Measurements from ENCODE around the gene CHD6.

CHD6 gene

DNA sequence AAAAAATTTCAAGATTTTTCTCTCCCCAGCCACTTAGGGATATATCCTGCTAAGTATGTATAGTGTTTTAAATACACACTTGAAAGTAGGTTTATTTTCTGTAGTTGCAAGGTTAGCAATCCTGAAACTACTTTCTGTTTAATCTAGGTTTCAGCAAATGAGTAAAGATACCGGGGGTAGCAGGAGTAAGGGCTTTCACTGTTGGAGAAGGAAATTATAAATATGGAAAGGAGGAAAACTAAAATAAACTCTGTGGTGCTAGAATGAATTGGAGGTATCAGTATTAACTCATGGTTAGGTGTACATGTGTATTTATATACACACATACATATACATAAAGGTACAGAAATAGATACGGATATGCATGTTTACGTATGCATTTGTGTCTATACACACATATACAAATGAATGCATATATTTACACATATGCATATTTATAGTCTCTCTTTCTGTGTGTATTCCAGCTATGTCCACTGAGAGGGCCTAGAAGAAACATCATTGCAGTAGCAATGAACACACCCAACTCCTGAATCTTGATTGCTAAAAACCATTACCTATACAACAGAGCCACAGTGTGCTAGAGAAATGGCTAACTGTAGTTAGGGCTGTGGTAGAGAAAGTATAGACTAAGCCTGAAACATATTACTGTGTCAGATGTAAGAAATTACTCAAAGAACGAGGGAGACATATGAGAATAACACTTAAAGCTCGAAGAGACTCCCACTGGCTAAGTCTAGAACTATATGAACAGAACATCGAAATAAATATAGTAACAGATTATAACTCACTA is 155.6 kb downstream of the CHD6 start:
- DNase-seq (ENCODE audit: low read depth) = no peak

DNA sequence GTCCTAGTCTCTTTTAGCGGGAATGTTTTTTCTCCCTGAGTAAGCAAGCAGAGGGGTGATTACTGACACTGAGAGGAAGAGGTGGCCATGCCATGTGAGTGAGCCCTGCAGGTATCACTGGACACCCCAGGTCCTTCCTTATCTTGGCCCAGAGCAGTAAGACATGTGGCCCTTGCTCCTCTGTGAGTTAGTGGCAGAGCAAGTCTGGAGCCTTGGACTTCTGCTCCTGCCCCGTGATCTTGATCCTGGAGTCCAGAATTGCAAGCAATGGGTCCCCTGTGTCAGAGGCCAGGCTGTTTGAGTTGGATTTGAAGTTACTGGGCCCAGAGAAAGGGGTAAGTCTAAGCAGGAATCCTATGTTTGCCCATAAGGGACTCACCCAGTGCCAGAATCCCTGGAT is 159.4 kb downstream of the CHD6 start:
- DNase-seq (ENCODE audit: low read depth) = no peak

DNA sequence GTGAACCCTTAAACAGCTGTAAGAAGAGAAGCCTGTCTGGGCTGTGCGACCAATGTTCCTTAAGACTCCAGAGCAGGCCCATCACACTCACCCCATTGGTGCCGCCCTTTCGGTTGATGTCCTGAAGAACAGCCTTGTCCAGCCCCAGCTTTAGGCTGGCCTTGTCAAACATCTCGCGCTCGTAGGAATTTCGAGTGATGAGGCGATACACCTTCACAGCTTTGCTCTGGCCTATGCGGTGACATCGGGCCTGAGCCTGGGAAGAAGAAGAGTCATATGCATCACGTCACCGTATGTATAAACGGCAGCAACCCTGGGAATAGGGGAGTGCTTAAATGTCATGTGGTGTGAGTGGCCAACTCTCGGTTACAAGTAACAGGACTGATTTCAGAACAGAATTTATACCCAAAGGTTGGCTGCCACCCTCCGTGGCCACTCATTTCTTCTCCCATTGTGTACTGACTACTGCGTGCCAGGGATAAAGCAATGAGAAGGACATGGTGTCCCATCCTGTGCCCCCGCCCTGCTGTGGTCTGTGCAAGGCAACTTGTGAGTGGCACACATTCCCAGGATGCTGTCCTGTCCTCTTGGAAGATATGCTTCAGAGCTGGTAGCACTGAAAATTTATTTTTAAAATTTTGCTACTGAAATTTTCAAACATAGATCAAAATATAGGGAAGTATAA is 160.9 kb downstream of the CHD6 start:
- no peak for DNase-seq (ENCODE audit: low read depth)

DNA sequence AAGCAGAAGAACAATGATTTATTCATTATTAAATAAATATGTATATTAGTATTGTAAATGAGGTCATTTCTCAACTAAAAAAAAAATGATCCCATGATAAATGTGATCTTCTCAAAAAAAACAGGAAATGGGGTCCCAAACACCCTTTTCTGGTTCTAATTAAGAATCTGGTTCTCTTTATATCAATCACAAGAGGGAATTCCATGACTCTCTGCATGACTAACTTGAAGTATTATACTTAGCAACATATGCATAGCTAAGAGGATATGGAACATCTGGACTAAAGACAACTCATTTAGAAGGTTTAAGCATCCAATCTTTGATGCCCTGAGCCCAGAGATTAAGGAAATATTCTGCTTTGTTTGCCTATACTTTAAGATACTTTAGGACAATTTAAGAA is 161.8 kb downstream of the CHD6 start:
- DNase-seq (ENCODE audit: low read depth) = no peak

DNA sequence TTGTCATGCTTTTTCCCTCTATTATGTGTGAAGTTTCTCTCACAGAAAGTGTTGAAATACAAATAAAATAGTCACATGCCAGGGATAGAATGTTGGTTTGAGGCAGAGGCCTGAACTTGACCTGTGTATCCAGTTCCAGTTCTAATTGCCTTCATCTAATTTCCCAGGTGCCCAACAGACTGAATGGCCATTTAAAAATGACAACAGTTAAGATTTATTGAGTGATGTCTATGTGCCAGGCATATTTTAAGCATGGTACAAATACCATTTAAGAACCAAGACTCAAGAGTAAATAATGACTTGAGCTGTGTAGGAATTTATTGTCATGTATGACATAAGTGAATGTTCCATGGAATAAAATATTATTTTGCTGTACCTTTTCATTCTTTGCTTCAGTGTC is 163.9 kb downstream of the CHD6 start:
- DNase-seq (ENCODE audit: low read depth) = no peak

DNA sequence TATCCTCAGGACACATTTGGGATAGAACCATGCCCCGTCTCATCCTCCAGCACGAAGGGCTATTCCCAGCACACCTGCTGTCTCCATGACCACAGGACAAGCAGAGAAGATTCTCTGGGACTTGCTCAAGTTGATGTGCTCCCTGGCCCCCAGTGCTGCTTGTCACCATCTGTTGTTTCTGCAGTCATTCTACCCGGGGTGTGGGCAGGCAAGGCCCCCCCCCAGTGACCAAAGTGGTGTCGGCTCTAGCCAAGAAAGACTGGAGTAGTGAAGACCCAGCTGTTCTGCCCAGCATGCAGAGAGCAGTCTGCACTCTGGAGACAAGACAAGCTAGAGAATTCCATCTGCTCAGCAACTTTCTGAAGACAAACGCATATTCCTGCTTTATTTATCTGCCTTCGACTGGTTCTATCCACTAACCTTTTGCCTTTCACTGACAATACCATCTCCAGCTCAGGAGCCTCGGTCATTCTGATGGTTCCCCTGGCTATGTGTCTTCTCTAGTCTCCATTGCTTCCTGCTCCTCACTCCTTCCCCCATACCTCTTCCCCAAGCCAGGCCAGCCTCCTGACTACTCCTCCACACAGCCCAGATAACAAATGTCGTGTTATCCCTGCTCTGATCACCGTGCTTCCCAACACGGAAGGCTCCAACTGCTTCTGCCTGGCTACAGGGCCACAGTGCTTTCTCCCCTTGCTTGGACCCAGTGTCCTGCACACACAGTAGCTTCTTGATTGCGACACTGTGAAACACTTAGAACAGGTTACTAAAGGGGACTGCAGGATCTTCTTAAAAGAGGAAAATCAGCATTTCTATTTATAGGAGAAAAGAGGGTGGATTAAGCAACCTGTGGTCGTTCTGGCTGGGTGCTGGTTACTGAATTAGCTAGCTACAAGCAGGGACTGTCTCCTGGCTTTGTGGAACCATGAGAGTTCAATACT is 164.9 kb downstream of the CHD6 start:
- DNase-seq (ENCODE audit: low read depth) = no peak

DNA sequence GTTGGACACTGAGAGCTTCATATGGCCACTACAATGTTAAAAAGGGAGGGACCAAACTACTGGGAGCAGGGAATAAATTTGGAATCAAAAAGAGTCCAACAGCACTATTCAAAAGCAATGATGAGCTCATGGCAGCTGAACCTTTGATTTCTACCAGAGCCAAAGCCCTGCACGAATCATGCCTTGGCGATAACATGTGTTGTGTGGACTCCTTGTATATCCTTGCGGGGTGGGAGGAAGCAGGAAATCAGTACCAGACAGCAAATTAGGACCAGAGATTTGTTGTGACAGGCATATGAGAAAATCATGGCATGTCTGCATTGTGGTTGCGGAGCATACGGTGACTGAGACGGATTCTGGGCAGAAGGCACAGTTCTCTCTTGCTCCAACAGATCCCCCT is 166.0 kb downstream of the CHD6 start:
- no peak for DNase-seq (ENCODE audit: low read depth)

DNA sequence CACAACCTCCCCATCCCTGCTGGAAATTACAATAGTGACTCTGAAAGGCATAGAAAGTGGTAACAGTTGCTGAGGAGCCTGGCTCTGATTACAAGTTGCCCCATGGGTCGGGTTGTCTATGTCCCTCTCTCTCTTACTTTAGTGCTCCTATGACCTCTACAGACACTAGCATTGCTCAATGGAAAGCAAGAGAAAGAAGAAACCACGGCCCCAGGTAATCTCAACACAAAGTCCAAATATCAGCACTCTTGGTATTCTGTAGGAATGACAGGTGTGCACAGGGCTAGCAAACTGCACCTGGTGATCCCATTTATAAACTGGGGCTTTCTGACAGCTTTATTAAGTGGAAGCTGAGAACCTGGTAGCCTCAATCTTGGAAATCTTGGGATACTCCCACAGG is 171.2 kb downstream of the CHD6 start:
- no peak for DNase-seq (ENCODE audit: low read depth)

DNA sequence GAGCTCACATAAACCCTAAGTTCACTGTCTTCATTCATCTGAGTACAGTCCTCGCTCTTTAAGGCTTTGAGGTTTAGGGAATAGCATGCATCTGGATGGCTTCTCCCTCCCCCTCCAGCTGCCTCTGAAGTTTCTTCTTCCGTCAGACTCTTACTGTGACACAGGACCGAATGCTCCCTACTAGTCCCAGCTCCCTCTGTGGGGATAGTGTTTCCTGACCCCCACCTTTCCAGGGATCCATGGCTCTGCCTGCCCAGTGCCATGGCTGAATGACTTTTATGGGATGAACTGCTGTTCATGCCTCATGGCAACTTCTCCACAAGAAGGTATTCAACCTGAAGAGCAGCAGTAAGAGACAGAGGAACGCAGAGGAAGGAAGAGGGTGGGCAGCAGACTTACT is 171.7 kb downstream of the CHD6 start:
- DNase-seq (ENCODE audit: low read depth) = no peak

DNA sequence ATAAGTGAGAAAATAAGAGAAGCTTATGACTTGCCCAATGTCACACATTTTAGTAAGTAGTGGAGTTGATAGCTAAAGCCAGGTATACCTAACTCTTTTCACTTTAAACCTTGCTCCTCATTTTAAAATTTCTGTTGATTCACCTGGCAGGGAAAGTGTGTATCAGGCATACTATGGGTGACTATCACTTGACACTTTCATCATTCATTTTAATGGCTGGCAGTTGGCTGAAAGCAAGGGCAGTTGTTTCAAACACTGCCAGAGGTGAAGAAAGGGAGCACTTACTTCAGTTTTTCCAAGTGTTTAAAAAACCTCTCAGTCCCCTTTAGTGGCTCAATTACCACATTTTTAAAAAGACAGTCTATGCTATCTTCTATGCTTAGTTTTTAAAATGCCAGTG is 173.4 kb downstream of the CHD6 start:
- DNase-seq (ENCODE audit: low read depth) = no peak

DNA sequence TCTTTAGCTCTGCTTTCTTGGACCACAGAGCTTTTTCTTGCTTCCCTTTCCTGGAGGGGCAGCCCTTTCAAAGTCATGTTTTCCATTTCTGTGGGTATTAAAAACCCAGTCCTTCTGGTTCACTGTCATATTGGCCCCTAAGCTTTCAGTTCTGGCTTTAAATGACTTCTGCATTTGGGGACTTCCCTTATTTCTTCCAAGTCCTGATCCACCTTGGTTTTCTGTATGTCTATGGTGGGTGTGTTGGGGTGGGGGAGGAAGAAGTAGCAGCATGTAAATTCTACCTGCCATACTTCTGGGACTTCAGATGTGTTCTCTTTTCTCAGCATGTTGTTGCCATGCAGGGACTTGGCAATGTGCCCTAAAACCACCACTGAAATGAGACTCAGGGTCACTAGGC is 174.5 kb downstream of the CHD6 start:
- no peak for DNase-seq (ENCODE audit: low read depth)

DNA sequence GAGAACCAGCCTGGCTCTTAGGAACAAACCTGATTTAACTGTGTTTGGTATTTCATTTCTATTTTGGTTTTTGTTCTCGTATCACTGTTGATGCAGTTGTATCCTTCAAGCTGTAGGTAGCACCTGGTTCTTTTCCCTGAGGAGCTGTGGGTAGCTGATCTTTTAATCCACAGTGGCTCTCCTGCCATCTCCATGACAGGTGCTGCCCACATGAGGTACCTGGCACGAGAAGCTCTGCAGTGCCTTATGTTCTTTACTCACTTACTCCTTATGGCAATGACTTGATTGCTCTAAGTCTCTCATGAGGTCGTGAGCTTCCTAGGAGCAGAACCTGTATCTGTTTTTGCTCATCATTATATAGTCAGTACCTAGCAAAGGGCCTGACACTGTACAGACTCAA is 177.3 kb downstream of the CHD6 start:
- DNase-seq (ENCODE audit: low read depth) = no peak

DNA sequence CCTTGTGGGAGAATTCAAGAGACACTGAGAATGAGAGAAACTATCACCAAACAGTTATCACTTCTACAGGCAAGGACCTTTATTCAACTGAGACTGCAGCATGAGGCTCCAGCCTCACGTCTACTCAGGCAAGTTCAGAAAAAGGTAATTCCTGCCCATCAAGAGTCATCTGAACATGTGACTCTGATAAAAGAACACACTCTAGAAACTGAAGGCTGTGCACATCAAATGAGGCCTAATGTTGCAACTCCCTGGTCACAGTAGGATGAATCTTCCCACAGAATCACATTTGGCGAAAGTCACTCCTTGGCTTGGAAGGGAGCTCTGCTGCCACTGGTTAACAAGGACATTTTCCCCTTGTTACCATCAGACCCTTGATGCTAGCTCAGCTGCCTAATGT is 180.3 kb downstream of the CHD6 start:
- DNase-seq (ENCODE audit: low read depth) = no peak

DNA sequence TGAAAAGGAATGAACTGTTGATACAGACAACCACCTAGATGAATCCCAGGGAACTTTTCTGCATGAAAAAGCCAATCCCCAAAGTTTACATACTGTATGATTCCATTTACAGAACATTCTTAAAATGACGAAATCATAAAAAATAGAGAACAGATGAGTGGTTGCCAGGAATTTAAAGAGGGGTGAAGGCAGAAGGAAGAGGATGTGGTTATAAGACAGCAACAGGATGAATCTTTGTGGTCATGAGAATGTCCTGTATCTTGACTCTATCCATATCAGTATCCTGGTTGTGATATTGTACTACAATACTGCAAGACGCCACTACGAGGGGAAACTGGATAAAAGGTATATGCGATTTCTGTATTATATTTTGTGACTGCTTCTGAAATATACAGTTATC is 181.5 kb downstream of the CHD6 start:
- no peak for DNase-seq (ENCODE audit: low read depth)

DNA sequence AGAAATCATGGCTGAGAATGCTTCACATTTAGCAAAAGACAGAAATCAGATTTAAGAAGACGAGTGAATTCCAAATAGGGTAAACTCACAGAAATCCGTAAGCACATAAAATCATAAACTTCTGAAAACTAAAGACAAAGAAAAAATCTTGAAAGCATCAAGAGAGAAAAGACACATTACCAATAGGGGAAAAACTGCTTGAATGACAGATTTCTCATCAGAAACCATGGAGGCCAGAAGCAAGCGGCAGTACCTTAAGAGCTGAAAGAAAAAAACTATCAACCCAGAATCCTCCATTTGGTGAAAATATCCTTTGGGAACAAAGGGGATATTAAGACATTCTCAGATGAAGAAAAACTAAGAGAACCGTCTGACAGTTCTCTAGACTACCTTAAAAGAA is 185.0 kb downstream of the CHD6 start:
- DNase-seq (ENCODE audit: low read depth) = no peak

DNA sequence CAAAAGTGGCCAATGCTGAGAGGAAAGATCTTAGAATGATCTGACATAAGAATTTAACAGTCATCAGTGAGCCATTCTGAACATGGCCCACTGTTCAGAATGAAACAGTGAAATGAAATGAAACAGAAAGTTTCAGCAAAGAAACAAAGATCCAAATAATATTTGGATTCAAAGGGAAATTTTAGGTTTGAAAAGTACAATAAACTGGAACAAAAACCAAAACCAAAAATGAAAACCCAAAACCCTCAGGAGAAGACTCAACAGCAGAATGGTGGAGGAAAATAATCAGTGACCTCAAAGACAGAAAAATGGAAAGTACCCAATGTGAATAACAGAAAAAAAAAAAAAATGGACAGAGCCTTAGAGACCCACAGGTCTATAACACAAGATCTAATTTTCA is 185.4 kb downstream of the CHD6 start:
- no peak for DNase-seq (ENCODE audit: low read depth)

DNA sequence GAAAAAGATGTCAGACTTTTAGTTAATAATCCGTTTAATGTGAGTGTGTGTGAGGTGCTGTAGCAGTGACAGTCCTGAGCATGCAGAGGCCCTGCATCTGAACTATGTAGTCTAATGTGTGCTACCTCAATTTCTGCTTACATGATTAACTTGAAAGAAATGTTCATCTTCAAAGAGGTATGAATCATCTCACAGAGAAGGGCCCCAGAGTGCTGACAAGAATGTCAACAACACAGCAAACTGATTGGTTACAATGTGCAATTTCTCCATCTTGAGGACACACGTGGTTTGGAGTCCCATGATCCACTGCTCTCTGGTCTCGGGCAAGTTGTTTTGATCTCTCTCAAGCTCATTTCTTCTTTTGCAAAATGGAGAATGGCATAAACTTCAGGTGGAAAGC is 189.9 kb downstream of the CHD6 start:
- no peak for DNase-seq (ENCODE audit: low read depth)

DNA sequence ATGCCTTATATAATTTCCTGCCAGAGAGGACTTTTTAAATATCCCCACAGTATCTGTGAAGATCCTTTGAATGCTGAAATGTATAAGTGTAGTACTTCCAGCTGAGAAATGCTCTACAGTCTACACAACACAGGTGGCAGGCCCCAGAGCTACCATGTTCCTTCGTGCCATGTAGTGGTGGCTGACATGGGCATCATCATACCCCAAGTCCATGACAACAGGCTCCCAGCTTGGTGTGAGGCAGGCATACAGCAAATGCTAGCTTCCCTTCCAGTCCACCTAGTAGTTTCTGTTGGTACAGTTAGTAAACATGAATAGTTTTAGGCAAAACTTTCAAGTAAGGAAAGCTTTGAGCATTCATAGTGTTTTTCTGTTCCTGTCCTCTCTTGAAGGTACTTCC is 190.3 kb downstream of the CHD6 start:
- no peak for DNase-seq (ENCODE audit: low read depth)

DNA sequence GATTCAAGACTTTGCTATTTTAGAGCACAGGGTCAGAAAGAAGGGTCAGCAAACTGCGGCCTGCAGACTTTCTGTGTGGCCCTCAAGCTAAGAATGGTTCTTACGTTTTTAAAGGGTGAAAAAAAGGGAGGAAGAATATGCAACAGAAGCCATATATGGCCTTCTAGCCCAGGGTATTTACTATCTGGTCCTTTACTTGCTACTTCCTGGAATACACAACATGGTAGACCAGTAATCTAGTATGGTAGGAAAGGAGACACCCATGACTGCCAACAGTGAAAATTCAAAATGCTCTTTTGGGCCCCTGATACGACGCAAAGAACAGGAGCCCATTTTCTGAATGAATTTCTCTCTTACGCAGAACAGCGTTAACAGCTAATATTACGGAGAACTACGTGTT is 191.2 kb downstream of the CHD6 start:
- no peak for DNase-seq (ENCODE audit: low read depth)

DNA sequence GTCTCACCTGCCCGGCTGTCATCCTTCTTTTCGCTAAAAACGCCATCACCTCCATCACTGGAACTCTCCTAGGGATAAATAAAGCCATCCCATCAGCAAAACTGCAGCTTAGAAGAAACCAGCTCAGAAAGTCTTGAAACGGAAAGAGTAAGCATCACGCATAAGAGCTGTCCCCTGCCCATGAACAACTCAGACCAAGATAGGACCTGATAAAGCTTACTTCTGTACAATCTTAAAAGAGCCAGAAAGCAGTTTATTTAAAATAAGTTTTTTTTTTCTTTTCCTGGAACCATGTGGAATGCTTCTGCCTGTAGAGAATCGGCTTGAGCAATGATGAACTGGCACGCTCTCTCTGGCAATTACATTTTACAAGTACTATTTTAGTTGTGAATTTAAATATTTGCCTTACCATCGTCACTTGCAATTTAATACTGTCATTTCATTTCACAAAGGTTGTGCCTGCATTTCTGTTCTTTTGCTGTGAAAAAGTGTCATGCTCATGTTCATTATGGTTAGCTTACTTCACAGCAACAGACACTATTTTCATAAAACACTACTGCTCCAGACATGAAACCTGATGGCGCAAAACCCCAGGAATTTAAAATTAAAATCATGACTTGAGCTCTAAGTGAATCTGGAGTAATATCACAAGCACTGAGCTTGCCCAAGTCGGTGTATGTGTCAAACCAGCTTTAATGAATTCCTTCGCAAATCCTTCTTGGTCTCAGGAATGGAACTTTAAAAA is 191.9 kb downstream of the CHD6 start:
- no peak for DNase-seq (ENCODE audit: low read depth)

DNA sequence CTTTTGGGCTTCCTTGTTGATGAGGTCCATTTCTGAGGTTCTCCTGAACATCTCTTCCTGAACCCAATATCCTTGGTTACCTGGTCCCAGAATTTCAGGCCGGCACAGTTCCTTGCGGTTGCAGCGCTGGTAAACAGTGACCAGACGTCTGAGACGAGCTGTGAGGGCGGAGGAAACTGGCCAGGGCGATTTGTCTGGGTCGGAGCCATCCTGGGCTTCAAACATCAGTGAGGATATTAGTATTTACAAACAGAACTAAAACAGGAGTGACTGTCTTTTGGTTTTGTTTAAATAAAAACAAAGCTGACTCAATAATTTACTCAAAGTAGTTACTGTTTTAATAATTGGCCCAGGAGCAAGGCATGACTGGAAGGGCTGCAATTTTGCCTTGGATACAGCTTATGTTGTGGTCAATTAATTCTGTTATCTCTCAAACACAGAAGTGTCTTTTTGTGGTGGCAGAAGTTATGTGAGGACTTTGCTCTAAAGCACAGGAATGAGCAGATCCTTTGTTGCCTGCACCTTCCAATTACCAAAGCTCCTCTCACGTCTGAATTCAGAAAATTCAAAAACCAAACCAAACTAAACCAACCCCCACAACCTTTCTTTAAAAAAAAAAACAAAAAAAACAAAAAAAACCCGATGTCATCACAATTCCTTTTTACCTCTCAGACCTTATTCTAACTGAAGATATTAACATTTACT is 192.8 kb downstream of the CHD6 start:
- no peak for DNase-seq (ENCODE audit: low read depth)

DNA sequence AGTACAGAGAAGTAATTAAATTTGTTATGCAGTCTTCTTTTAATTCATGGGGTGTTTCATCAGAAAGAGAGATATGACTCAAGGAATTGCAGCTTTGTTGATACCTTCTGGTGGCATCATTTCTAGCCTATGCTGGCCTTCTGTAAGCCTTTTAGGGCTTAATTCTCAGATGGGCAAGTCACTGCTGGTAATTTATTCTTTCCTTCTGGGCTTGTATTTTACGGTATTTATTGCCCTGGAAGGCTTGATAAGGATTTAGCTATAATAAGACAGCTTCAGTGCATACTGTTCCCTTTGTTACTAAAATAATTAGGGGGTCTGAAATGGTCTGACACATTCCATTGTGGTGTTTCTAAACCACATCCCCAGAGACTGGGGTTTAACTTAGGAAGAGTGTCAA is 193.6 kb downstream of the CHD6 start:
- DNase-seq (ENCODE audit: low read depth) = no peak
